SK-N-SH treated with all-trans-retinoic acid at 6 μM for 48 hours (cell line): Measurements from ENCODE around the gene KIF13A.

Source experiments
- ATAC-seq: fragments of 200-7000 bp; cut with Tn5 transposase; 3 replicates; pipeline ENCODE4 v1.9.1; 2020; ENCODE audit warnings: mild to moderate bottlenecking, moderate library complexity
- ARNTL ChIP-seq: fragments of 450-650 bp; formaldehyde crosslinking; IDR thresholded peaks from 2 replicates; pipeline ENCODE4 v1.5.0; 2020; ENCODE audit warnings: low read depth, mild to moderate bottlenecking, moderate library complexity, borderline replicate concordance
- BACH2 ChIP-seq: fragments of 250-450 bp; sonication (Bioruptor Pico); IDR thresholded peaks from 2 replicates; pipeline ENCODE4 v1.9.0; 2021; ENCODE audit warnings: mild to moderate bottlenecking, borderline replicate concordance
- CREB5 ChIP-seq: fragments of 250-450 bp; sonication (Bioruptor Pico); IDR thresholded peaks from 2 replicates; pipeline ENCODE4 v1.5.1; 2020; ENCODE audit warnings: low read depth, mild to moderate bottlenecking, moderate library complexity
- CSDC2 ChIP-seq: fragments of 250-450 bp; sonication (Bioruptor Pico); IDR thresholded peaks from 2 replicates; pipeline ENCODE4 v1.5.0; 2020; ENCODE audit warnings: mild to moderate bottlenecking, moderate library complexity
- CSRNP3 ChIP-seq: fragments of 250-450 bp; sonication (Bioruptor Pico); IDR thresholded peaks from 2 replicates; pipeline ENCODE4 v1.5.1; 2021; ENCODE audit warnings: mild to moderate bottlenecking, moderate library complexity
- ESRRG ChIP-seq: fragments of 250-450 bp; sonication (Bioruptor Pico); IDR thresholded peaks from 2 replicates; pipeline ENCODE4 v1.6.1; 2021; ENCODE audit warnings: mild to moderate bottlenecking
- ISL1 ChIP-seq: fragments of 250-450 bp; sonication (Bioruptor Pico); IDR thresholded peaks from 2 replicates; pipeline ENCODE4 v2.1.2; 2022; ENCODE audit warnings: mild to moderate bottlenecking, moderate library complexity
- OSR1 ChIP-seq: fragments of 250-450 bp; sonication (Bioruptor Pico); IDR thresholded peaks from 2 replicates; pipeline ENCODE4 v1.8.0; 2022; ENCODE audit warnings: moderate library complexity, mild to moderate bottlenecking, inconsistent platforms
- POU6F1 ChIP-seq: fragments of 250-450 bp; sonication (Bioruptor Pico); IDR thresholded peaks from 2 replicates; pipeline ENCODE4 v1.8.0; 2021; ENCODE audit warnings: low read depth, mild to moderate bottlenecking, moderate library complexity, borderline replicate concordance
- PPARA ChIP-seq: fragments of 250-450 bp; sonication (Bioruptor Pico); IDR thresholded peaks from 2 replicates; pipeline ENCODE4 v1.5.0; 2020; ENCODE audit warnings: mild to moderate bottlenecking, borderline replicate concordance
- SNAI2 ChIP-seq: fragments of 250-450 bp; sonication (Bioruptor Pico); IDR thresholded peaks from 2 replicates; pipeline ENCODE4 v1.5.0; 2020; ENCODE audit warnings: mild to moderate bottlenecking, moderate library complexity
- TCF4 ChIP-seq: fragments of 250-450 bp; sonication (Bioruptor Pico); IDR thresholded peaks from 2 replicates; pipeline ENCODE4 v1.8.0; 2021; ENCODE audit warnings: mild to moderate bottlenecking, moderate library complexity, borderline replicate concordance
- TOX ChIP-seq: fragments of 250-450 bp; sonication (Bioruptor Pico); IDR thresholded peaks from 2 replicates; pipeline ENCODE4 v1.8.0; 2021; ENCODE audit warnings: mild to moderate bottlenecking, moderate library complexity, borderline replicate concordance
- ZC3H10 ChIP-seq: fragments of 250-450 bp; sonication (Bioruptor Pico); IDR thresholded peaks from 2 replicates; pipeline ENCODE4 v1.5.1; 2021; ENCODE audit warnings: mild to moderate bottlenecking, moderate library complexity
- ZFP3 ChIP-seq: fragments of 250-450 bp; sonication (Bioruptor Pico); IDR thresholded peaks from 2 replicates; pipeline ENCODE4 v1.5.0; 2020; ENCODE audit warnings: mild to moderate bottlenecking, moderate library complexity
- ZFP30 ChIP-seq: fragments of 450-650 bp; formaldehyde crosslinking; IDR thresholded peaks from 2 replicates; pipeline ENCODE4 v1.5.0; 2022; ENCODE audit warnings: mild to moderate bottlenecking, moderate library complexity
- ZNF565 ChIP-seq: fragments of 450-650 bp; formaldehyde crosslinking; conservative IDR thresholded peaks from 2 replicates; pipeline ENCODE4 v1.5.0; 2020; ENCODE audit warnings: low read depth, mild to moderate bottlenecking, moderate library complexity
- ZNF70 ChIP-seq: fragments of 450-650 bp; formaldehyde crosslinking; IDR thresholded peaks from 2 replicates; pipeline ENCODE4 v1.5.0; 2020; ENCODE audit warnings: mild to moderate bottlenecking, moderate library complexity
- ZNF8 ChIP-seq: fragments of 450-650 bp; formaldehyde crosslinking; IDR thresholded peaks from 2 replicates; pipeline ENCODE4 v1.5.0; 2020; ENCODE audit warnings: mild to moderate bottlenecking, moderate library complexity
- TF ChIP-seq, protein P1 (sequence below): fragments of 250-450 bp; sonication (Bioruptor Pico); IDR thresholded peaks from 2 replicates; pipeline ENCODE4 v1.5.0; 2020; ENCODE audit warnings: mild to moderate bottlenecking, moderate library complexity

Gene KIF13A

DNA sequence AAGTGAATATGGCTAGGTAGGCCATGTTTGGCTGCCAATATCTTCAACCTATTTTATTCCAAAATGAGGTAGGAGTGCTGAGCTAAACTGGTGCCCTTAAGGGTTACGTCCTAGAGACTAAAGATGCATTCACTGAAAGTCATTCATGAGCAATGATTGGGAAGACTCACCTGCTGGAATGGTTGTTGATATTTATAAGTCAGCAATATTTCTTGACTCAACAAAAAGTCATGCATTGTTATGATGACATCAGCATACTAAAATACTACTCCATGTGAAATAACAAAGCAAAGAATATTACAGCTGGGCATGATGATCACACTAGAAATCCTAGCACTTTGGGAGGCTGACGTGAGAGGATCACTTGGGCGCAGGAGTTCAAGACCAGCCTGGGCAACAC, 263.1 kb downstream of the KIF13A start:
- TF ChIP-seq ARNTL (CRISPR knock-in tag), result no peak
- TF ChIP-seq ZNF70, result no peak
- no peak for TF ChIP-seq ZNF565
- no peak for TF ChIP-seq SNAI2 (CRISPR knock-in tag)
- TF ChIP-seq CREB5 (CRISPR knock-in tag), result no peak
- TF ChIP-seq BACH2 (CRISPR knock-in tag), result no peak
- TF ChIP-seq PPARA (CRISPR knock-in tag), result no peak
- TF ChIP-seq ISL1, result no peak
- TF ChIP-seq ESRRG (CRISPR knock-in tag), result no peak
- TF ChIP-seq, protein P1, sequence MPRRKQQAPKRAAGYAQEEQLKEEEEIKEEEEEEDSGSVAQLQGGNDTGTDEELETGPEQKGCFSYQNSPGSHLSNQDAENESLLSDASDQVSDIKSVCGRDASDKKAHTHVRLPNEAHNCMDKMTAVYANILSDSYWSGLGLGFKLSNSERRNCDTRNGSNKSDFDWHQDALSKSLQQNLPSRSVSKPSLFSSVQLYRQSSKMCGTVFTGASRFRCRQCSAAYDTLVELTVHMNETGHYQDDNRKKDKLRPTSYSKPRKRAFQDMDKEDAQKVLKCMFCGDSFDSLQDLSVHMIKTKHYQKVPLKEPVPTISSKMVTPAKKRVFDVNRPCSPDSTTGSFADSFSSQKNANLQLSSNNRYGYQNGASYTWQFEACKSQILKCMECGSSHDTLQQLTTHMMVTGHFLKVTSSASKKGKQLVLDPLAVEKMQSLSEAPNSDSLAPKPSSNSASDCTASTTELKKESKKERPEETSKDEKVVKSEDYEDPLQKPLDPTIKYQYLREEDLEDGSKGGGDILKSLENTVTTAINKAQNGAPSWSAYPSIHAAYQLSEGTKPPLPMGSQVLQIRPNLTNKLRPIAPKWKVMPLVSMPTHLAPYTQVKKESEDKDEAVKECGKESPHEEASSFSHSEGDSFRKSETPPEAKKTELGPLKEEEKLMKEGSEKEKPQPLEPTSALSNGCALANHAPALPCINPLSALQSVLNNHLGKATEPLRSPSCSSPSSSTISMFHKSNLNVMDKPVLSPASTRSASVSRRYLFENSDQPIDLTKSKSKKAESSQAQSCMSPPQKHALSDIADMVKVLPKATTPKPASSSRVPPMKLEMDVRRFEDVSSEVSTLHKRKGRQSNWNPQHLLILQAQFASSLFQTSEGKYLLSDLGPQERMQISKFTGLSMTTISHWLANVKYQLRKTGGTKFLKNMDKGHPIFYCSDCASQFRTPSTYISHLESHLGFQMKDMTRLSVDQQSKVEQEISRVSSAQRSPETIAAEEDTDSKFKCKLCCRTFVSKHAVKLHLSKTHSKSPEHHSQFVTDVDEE (CRISPR knock-in tag), result no peak
- no peak for TF ChIP-seq CSRNP3 (CRISPR knock-in tag)
- TF ChIP-seq ZC3H10 (CRISPR knock-in tag), result no peak
- no peak for TF ChIP-seq POU6F1 (CRISPR knock-in tag)
- no peak for ATAC-seq

DNA sequence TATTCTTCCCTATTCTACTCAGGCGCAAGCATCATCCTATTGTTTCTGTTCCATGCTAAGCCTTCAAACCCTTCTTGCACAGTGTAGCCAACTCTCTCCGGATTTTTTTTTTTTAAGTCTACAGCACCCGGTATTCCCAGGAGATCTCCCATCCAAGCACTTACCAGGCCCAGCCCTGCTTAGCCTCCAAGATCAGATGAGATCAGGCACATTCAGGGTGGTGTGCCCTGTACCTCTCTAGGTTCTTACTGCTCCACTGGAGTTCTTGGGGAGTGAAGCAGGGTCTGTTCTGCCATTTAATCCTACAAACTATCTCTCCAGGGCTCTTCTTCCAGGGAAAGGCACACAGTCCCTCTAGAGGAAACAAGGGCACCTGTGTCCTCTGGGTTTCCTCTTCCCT, 265.8 kb downstream of the KIF13A start:
- TF ChIP-seq ZC3H10 (CRISPR knock-in tag), result no peak
- no peak for TF ChIP-seq TCF4 (CRISPR knock-in tag)
- TF ChIP-seq ARNTL (CRISPR knock-in tag), result no peak
- no peak for TF ChIP-seq CSDC2 (CRISPR knock-in tag)
- no peak for TF ChIP-seq CSRNP3 (CRISPR knock-in tag)
- no peak for TF ChIP-seq ZNF8 (CRISPR knock-in tag)
- TF ChIP-seq TOX, result no peak
- TF ChIP-seq ZFP3, result no peak
- no peak for TF ChIP-seq CREB5 (CRISPR knock-in tag)
- TF ChIP-seq ISL1, result no peak
- TF ChIP-seq, protein P1 (CRISPR knock-in tag), result no peak
- no peak for TF ChIP-seq ESRRG (CRISPR knock-in tag)
- no peak for TF ChIP-seq ZFP30
- no peak for TF ChIP-seq POU6F1 (CRISPR knock-in tag)
- TF ChIP-seq OSR1 (CRISPR knock-in tag), result no peak
- ATAC-seq, result no peak
